Glomerular endothelial cell (primary cell): Measurements from ENCODE around the gene RPL10. TPM values are rescaled to one million over a fixed set of nuclear protein-coding genes. Genes with fewer than 3 reads are reported as not detected.

Experiments used
- DNase-seq: peaks from one replicate; pipeline ENCODE4 v3.0.0-alpha.2; 2011; ENCODE audit warnings: low read depth, low spot score; ENCODE audit errors: extremely low read depth
- total RNA-seq: library from RNA; depleted of rRNA; stranded (reverse); fragments of >200 nt; gene quantifications from 2 replicates; pipeline ENCODE4 v1.2.3, GENCODE V29; 2015

RPL10 gene
- total RNA-seq, 1 donor from 2014 or later = 5,051 TPM

GRCh38 chrX:154443992-154444754 is 46.0 kb downstream of the RPL10 start, which contains the start of gene FAM50A:
TSS of gene FAM50A (plus strand) at chrX:154444141. CDS start at chrX:154444236, 95 bp downstream.
- no peak for DNase-seq

DNA sequence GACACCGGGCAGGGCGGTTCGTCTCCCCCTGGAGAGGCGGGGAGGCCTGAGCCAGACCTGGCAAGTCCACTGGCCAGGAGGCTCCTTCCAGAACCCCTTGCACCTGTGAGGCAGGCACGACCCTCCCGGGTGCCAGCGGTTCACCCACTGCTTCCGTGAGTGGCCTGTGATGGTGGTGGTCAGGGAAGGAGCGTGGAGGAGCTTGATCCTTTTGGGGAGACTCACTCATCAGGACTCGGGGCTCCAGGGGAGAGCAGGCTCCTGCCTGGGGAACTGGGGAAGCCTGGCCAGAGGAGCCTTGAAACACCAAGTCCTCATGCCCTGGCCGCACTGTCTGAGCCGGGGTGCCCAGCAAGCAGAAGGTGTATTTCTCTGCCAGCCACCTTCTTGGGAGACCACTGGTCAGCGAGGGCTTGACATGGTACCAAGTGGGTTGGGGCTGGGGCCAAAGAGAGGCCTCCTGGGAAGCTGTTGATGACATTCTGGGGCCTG is 46.6 kb downstream of the RPL10 start:
- DNase-seq = no peak

DNA sequence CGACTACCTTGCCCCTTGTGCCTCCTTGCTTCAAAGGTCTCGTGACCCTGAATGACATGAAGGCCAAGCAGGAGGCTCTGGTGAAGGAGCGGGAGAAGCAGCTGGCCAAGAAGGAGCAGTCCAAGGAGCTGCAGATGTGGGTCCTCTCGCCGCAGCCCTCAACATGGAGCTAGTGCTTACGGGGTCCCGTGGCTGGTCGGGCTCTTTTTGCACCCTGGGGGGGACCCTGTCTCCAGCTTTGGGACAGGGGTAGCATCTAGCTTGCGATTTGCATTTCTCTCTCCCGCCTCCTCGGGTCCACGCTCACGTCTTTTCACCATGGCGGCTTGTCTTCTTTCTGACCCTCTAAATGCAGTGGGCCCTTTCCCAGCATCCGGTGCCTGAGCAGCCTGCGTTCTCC is 47.6 kb downstream of the RPL10 start:
- no peak for DNase-seq

DNA sequence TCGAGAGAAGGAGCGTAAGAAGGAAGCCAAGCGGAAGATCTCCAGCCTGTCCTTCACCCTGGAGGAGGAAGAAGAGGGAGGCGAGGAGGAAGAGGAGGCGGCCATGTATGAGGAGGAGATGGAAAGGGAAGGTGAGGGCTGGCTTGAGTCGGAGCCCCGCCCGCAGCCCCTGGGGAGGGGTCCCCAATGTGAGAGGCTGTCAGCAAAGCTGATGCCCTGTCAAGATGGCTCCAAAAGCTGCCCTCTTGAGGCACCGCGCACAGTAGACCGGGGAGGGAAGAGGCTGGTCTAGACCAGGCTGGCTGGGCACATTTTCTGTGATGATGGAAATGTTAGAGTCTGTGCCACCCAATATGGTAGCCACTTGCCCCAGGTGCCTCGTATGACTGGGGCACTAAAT is 48.3 kb downstream of the RPL10 start:
- DNase-seq = no peak

DNA sequence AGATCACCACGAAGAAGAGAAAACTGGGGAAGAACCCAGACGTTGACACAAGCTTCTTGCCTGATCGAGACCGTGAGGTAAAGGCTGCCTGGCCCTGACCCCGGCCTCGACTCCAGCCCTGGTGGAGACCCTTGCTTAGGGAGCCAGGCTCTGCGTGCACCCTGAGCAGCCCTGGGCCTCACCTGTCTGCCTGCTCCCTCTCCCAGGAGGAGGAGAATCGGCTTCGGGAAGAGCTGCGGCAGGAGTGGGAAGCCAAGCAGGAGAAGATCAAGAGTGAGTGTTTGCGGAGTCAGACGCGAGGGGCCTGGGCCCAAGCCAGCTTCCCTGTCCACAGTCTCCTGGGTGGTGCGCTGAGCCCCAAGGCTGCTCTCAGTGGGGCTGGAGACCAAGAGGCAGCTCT is 50.3 kb downstream of the RPL10 start:
- no peak for DNase-seq

- DNase-seq = no peak
Observed at GRCh38 chrX:154449618-154450017, 51.4 kb downstream of the RPL10 start.

- DNase-seq = no peak
Observed at GRCh38 chrX:154450312-154450711, 52.1 kb downstream of the RPL10 start.

Other genes starting within 250 kb of the RPL10 start
- gene OPN1MW, start 215.8 kb upstream of the RPL10 start, total RNA-seq = not detected in 2 replicates
- not detected in 2 replicates for gene OPN1MW2, start 178.6 kb upstream of the RPL10 start, total RNA-seq
- gene OPN1MW3, start 140.8 kb upstream of the RPL10 start, total RNA-seq = not detected in 2 replicates
- not detected in 2 replicates for gene TEX28, start 103.3 kb upstream of the RPL10 start, total RNA-seq
- not detected in 2 replicates for gene TKTL1, start 102.6 kb upstream of the RPL10 start, total RNA-seq
- 2,158 and 2,243 TPM in 2 replicates for gene FLNA, start 23.7 kb upstream of the RPL10 start, total RNA-seq
- 61.2 and 64.1 TPM in 2 replicates for gene EMD, start 19.1 kb upstream of the RPL10 start, total RNA-seq
- 71.8 and 97.7 TPM in 2 replicates for gene DNASE1L1, start 10.9 kb downstream of the RPL10 start, total RNA-seq
- gene TAFAZZIN, start 13.2 kb downstream of the RPL10 start, total RNA-seq = 37.7 and 75.2 TPM in 2 replicates
- 115 and 164 TPM in 2 replicates for gene ATP6AP1, start 30.3 kb downstream of the RPL10 start, total RNA-seq
- gene GDI1, start 38.8 kb downstream of the RPL10 start, total RNA-seq = 84.3 and 115 TPM in 2 replicates
- gene FAM50A, start 45.8 kb downstream of the RPL10 start, total RNA-seq = 78.8 and 92.5 TPM in 2 replicates
- 25.4 and 29.2 TPM in 2 replicates for gene PLXNA3, start 59.9 kb downstream of the RPL10 start, total RNA-seq
- 28.0 and 28.9 TPM in 2 replicates for gene LAGE3, start 80.9 kb downstream of the RPL10 start, total RNA-seq
- gene UBL4A, start 88.2 kb downstream of the RPL10 start, total RNA-seq = 41.1 TPM in 2 replicates
- gene SLC10A3, start 92.3 kb downstream of the RPL10 start, total RNA-seq = 31.8 and 33.3 TPM in 2 replicates
- 35.4 and 36.4 TPM in 2 replicates for gene FAM3A, start 117.9 kb downstream of the RPL10 start, total RNA-seq
- gene G6PD, start 148.5 kb downstream of the RPL10 start, total RNA-seq = 81.1 and 102 TPM in 2 replicates
- 13.5 and 18.8 TPM in 2 replicates for gene IKBKG, start 149.2 kb downstream of the RPL10 start, total RNA-seq
- gene CTAG1A, start 186.8 kb downstream of the RPL10 start, total RNA-seq = not detected in 2 replicates
- not detected in 2 replicates for gene CTAG1B, start 220.9 kb downstream of the RPL10 start, total RNA-seq